Common myeloid progenitor, CD34-positive (primary cell): ENCODE results near the gene RGCC.
A peak's percentile ranks its signal among the peaks of the same experiment; 100 is the strongest.

Experiments used
- CTCF ChIA-PET: fragments of 350-600 bp; sonication (Branson Sonifier 250); formaldehyde crosslinking; loops from one replicate; lab custom pipeline; 2021; ENCODE audit warnings: antibody characterized with exemption; lab: Charles Lee
- POLR2A ChIA-PET: fragments of 350-600 bp; sonication (Branson Sonifier 250); formaldehyde crosslinking; loops from one replicate; lab custom pipeline; 2021; ENCODE audit warnings: antibody characterized with exemption; lab: Charles Lee
- DNase-seq, 3 donors: peaks; one replicate each; pipeline versions ENCODE4 v3.0.0 to v3.0.0-alpha.2; 2013
- H3K27ac ChIP-seq, 2 experiments: 1 replicate in 1 of 2; 2 replicates in 1 of 2; pipeline ENCODE4 v1.7.0; 2013; ENCODE audit warnings: inconsistent platforms in 2 of 2, low read length in 2 of 2, mild to moderate bottlenecking in 2 of 2, low read depth in 1 of 2, moderate library complexity in 1 of 2; ENCODE audit not compliant: severe bottlenecking in 2 of 2, insufficient read depth in 1 of 2, poor library complexity in 1 of 2
- H3K27me3 ChIP-seq, 5 experiments: replicated peaks in 2 of 5; 1 replicate in 3 of 5; 2 replicates in 2 of 5; pipeline versions ENCODE4 v1.6.1 to v1.7.0; 2013; ENCODE audit warnings: low read length in 4 of 5, mild to moderate bottlenecking in 2 of 5, moderate library complexity in 2 of 5, inconsistent platforms in 1 of 5; ENCODE audit not compliant: insufficient read depth in 5 of 5, control insufficient read depth in 4 of 5
- H3K36me3 ChIP-seq, 4 experiments: 1 replicate in 2 of 4; 2 replicates in 2 of 4; pipeline versions ENCODE4 v1.6.1 to v1.7.0; 2013; ENCODE audit warnings: low read length in 3 of 4, control low read depth in 1 of 4, mild to moderate bottlenecking in 1 of 4; ENCODE audit not compliant: control insufficient read depth in 4 of 4, insufficient read depth in 4 of 4
- H3K4me1 ChIP-seq, 4 experiments: 1 replicate in 3 of 4; 2 replicates in 1 of 4; pipeline versions ENCODE4 v1.6.1 to v1.7.1; 2013; ENCODE audit warnings: low read length in 3 of 4, mild to moderate bottlenecking in 3 of 4, control low read depth in 1 of 4, inconsistent platforms in 1 of 4, moderate library complexity in 1 of 4; ENCODE audit not compliant: control insufficient read depth in 4 of 4, insufficient read depth in 4 of 4; ENCODE audit errors: control extremely low read depth in 1 of 4
- H3K4me3 ChIP-seq, 7 experiments: 1 replicate in 4 of 7; 2 replicates in 3 of 7; pipeline versions ENCODE4 v1.5.1 to v1.7.0; 2013; ENCODE audit warnings: mild to moderate bottlenecking in 7 of 7, low read length in 6 of 7, moderate library complexity in 6 of 7, inconsistent platforms in 2 of 7, low read depth in 2 of 7, control low read depth in 1 of 7; ENCODE audit not compliant: insufficient read depth in 4 of 7, control insufficient read depth in 1 of 7; ENCODE audit errors: extremely low read depth in 1 of 7
- H3K9me3 ChIP-seq, 5 experiments: 1 replicate in 4 of 5; 2 replicates in 1 of 5; pipeline versions ENCODE4 v1.6.1 to v1.7.1; 2013; ENCODE audit warnings: low read length in 4 of 5, mild to moderate bottlenecking in 2 of 5, inconsistent platforms in 1 of 5, low read depth in 1 of 5, moderate library complexity in 1 of 5; ENCODE audit not compliant: control insufficient read depth in 4 of 5, insufficient read depth in 2 of 5; ENCODE audit errors: control extremely low read depth in 1 of 5
- WGBS: methylation state at CpG from one replicate; pipeline ENCODE4 v1.1.5; 2013; ENCODE audit not compliant: insufficient coverage; 5-methylcytosine and 5-hydroxymethylcytosine counted together

The RGCC gene

GRCh38 chr13:41516166-41516565 is 58.8 kb downstream of the RGCC start:
- no peak for DNase-seq
- CTCF ChIA-PET: no interaction called here
- Histone ChIP-seq H3K4me3 (no peak overlapping the region), H3K36me3 (no peaks in the 10 kb centered on the region), H3K9me3 (peaks cover 0 to 2% (median 0%) of the 10 kb centered on the region in 5 experiments), H3K27me3 (no peaks in the 10 kb centered on the region), H3K4me1 (no peaks in the 10 kb centered on the region), H3K27ac (no peak overlapping the region)
- WGBS: 94% methylated on average over 3 of the region's 3 CpGs
- POLR2A ChIA-PET: no interaction called here

GRCh38 chr13:41516760-41517159 is 59.4 kb downstream of the RGCC start:
- H3K36me3 ChIP-seq: no peaks in the 10 kb centered on the region
- 100% methylated on average over 2 of the region's 4 CpGs for WGBS
- H3K9me3 ChIP-seq: peaks cover 0 to 2% (median 0%) of the 10 kb centered on the region in 5 experiments
- H3K4me3 ChIP-seq: no peak overlapping the region
- ChIA-PET POLR2A (no interaction called here), CTCF (no interaction called here)
- no peaks in the 10 kb centered on the region for H3K27me3 ChIP-seq
- no peaks in the 10 kb centered on the region for H3K4me1 ChIP-seq
- no peak overlapping the region for H3K27ac ChIP-seq
- DNase-seq: no peak

GRCh38 chr13:41520016-41520659 is 62.8 kb downstream of the RGCC start:
- POLR2A ChIA-PET: no interaction called here
- CTCF ChIA-PET: no interaction called here

More at GRCh38 chr13:41520016-41520659, 62.8 kb downstream of the RGCC start:
- Histone ChIP-seq H3K36me3 (no peaks in the 10 kb centered on the region), H3K27me3 (no peaks in the 10 kb centered on the region), H3K9me3 (peaks cover 0 to 2% (median 0%) of the 10 kb centered on the region in 5 experiments), H3K27ac (no peak overlapping the region), H3K4me3 (no peak overlapping the region), H3K4me1 (no peaks in the 10 kb centered on the region)
- WGBS: 96% methylated on average over 7 of the region's 7 CpGs
- peak in 2 of 3 donors; percentile 7 to 10 for DNase-seq
